Measurements from ENCODE around the gene TAGLN3. TPM values are rescaled to one million over a fixed set of nuclear protein-coding genes. Genes with fewer than 3 reads are reported as not detected.
"Not testable (repeated sequence)": the region's sequence is repeated elsewhere in the genome, so short reads cannot be mapped to it uniquely, and the experiment has no call there.

TAGLN3 gene
- total and polyA plus RNA-seq, 2 of the 13 experiments (the other 11 are each of a cell fraction or from before 2014, with no cell fraction given): 0.51 to 0.91 TPM

DNA sequence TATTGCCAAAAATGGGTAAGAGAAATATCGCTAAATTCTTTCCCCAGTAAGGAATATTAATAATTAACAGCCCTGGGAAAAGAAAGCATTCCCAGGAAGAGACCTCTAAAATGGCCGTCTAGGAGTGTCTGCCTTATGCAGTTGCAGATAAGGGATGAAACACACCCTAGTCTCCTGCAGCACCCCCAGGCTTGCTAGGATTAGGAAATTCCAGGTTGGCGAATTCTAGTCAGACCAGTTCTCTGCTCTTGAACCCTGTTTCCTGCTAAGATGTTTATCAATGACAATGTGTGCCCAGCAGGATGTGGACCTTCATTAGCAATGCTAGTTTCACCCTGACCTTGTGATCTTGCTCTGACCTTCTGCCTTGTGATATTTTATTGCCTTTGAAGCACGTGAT is 38.5 kb downstream of the TAGLN3 start:
- H3K9ac ChIP-seq (ENCODE audit: insufficient read depth, low read depth, low read length); H3K9me3 ChIP-seq (ENCODE audit: low read length); H4K20me1 ChIP-seq (ENCODE audit: insufficient read depth, low read length); H3K36me3 ChIP-seq (replicated peaks in 1 of 2; ENCODE audit: control insufficient read depth in 1 of 2, insufficient read depth in 2 of 2, low read length in 2 of 2); H3K4me3 ChIP-seq (replicated peaks in 1 of 3; ENCODE audit: insufficient read depth in 1 of 3, low read depth in 2 of 3, low read length in 3 of 3); BruUV-seq (replicated peaks); H3K79me2 ChIP-seq (ENCODE audit: insufficient read depth, low read length); FAIRE-seq; in situ Hi-C loops (cut with HindIII; ENCODE audit: extremely low pct_ligation_motif_present, low pct_unique_long_range_greater_than_20kb); intact Hi-C loops (cut with micrococcal nuclease; ENCODE audit: unreplicated experiment); H2AFZ ChIP-seq (ENCODE audit: low read length); H3K4me1 ChIP-seq (ENCODE audit: insufficient read depth, low read length); CTCF ChIA-PET (ENCODE audit: low intra/inter-chr PET ratio, low total read pairs); DNase-seq (ENCODE audit: low spot score); H3K27ac ChIP-seq (ENCODE audit: extremely low read length, insufficient read depth, low read length); POLR2A ChIA-PET; ATAC-seq; H3K4me2 ChIP-seq (ENCODE audit: low read depth, low read length): not testable (repeated sequence)
- WGBS (ENCODE audit: low lambda C conversion rate): 8% methylated on average over 3 of the region's 4 CpGs
- H3K27me3 ChIP-seq (ENCODE audit: control insufficient read depth in 1 of 2, insufficient read depth in 2 of 2, low read length in 2 of 2): peaks cover 2 to 17% of the 10 kb centered on the region in 2 experiments; a peak in 3 of 5 replicates

DNA sequence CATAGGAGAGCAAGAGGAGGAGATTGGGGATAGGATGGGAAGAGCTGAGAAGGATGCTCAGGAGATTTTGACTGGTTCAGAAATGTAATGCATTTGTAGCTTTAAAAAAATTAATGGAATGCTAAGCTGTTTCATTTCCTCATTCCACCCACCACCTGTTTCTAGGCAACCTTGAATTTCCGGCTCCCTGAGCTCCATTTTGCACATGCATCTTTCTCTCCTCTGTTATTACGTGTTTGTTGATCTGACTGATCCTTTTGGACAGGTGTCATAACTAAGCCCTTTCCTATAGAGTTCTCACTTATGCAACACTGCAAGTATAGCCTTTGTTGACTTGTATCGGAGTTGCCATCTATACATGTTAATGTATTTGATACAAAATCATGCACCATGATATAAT is 40.1 kb downstream of the TAGLN3 start:
- H4K20me1 ChIP-seq (ENCODE audit: insufficient read depth, low read length): no peaks in the 10 kb centered on the region
- no peak overlapping the region for H3K4me2 ChIP-seq (ENCODE audit: low read depth, low read length)
- POLR2A ChIA-PET: no interaction called here
- no TSS peak for BruUV-seq (replicated peaks)
- H3K79me2 ChIP-seq (ENCODE audit: insufficient read depth, low read length): no peaks in the 10 kb centered on the region
- FAIRE-seq: no peak
- peaks cover 16% of the 10 kb centered on the region for H3K4me1 ChIP-seq (ENCODE audit: insufficient read depth, low read length)
- DNase-seq (ENCODE audit: low spot score): no peak
- ATAC-seq: no peak
- CTCF ChIA-PET (ENCODE audit: low intra/inter-chr PET ratio, low total read pairs): no interaction called here
- WGBS (ENCODE audit: low lambda C conversion rate): 19% methylated on average over 3 of the region's 3 CpGs
- H3K27me3 ChIP-seq (ENCODE audit: control insufficient read depth in 1 of 2, insufficient read depth in 2 of 2, low read length in 2 of 2): peaks cover 0 to 17% of the 10 kb centered on the region in 2 experiments; a peak in 2 of 5 replicates
- no peaks in the 10 kb centered on the region for H3K9me3 ChIP-seq (ENCODE audit: low read length)
- H3K36me3 ChIP-seq (replicated peaks in 1 of 2; ENCODE audit: control insufficient read depth in 1 of 2, insufficient read depth in 2 of 2, low read length in 2 of 2): no peaks in the 10 kb centered on the region
- intact Hi-C loops (cut with micrococcal nuclease; ENCODE audit: unreplicated experiment) (no loop called here), in situ Hi-C loops (cut with HindIII; ENCODE audit: extremely low pct_ligation_motif_present, low pct_unique_long_range_greater_than_20kb) (no loop called here)
- H3K9ac ChIP-seq (ENCODE audit: insufficient read depth, low read depth, low read length): no peak overlapping the region
- H3K27ac ChIP-seq (ENCODE audit: extremely low read length, insufficient read depth, low read length): no peak overlapping the region
- no peak overlapping the region for H2AFZ ChIP-seq (ENCODE audit: low read length)
- H3K4me3 ChIP-seq (replicated peaks in 1 of 3; ENCODE audit: insufficient read depth in 1 of 3, low read depth in 2 of 3, low read length in 3 of 3): no peak overlapping the region
- TF ChIP-seq TP53 (CRISPR knock-in tag; conservative IDR thresholded peaks at IDR 0.05) (no peak), FOXK2 (IDR thresholded peaks at IDR 0.05) (no peak)
- TF ChIP-seq, protein P1, sequence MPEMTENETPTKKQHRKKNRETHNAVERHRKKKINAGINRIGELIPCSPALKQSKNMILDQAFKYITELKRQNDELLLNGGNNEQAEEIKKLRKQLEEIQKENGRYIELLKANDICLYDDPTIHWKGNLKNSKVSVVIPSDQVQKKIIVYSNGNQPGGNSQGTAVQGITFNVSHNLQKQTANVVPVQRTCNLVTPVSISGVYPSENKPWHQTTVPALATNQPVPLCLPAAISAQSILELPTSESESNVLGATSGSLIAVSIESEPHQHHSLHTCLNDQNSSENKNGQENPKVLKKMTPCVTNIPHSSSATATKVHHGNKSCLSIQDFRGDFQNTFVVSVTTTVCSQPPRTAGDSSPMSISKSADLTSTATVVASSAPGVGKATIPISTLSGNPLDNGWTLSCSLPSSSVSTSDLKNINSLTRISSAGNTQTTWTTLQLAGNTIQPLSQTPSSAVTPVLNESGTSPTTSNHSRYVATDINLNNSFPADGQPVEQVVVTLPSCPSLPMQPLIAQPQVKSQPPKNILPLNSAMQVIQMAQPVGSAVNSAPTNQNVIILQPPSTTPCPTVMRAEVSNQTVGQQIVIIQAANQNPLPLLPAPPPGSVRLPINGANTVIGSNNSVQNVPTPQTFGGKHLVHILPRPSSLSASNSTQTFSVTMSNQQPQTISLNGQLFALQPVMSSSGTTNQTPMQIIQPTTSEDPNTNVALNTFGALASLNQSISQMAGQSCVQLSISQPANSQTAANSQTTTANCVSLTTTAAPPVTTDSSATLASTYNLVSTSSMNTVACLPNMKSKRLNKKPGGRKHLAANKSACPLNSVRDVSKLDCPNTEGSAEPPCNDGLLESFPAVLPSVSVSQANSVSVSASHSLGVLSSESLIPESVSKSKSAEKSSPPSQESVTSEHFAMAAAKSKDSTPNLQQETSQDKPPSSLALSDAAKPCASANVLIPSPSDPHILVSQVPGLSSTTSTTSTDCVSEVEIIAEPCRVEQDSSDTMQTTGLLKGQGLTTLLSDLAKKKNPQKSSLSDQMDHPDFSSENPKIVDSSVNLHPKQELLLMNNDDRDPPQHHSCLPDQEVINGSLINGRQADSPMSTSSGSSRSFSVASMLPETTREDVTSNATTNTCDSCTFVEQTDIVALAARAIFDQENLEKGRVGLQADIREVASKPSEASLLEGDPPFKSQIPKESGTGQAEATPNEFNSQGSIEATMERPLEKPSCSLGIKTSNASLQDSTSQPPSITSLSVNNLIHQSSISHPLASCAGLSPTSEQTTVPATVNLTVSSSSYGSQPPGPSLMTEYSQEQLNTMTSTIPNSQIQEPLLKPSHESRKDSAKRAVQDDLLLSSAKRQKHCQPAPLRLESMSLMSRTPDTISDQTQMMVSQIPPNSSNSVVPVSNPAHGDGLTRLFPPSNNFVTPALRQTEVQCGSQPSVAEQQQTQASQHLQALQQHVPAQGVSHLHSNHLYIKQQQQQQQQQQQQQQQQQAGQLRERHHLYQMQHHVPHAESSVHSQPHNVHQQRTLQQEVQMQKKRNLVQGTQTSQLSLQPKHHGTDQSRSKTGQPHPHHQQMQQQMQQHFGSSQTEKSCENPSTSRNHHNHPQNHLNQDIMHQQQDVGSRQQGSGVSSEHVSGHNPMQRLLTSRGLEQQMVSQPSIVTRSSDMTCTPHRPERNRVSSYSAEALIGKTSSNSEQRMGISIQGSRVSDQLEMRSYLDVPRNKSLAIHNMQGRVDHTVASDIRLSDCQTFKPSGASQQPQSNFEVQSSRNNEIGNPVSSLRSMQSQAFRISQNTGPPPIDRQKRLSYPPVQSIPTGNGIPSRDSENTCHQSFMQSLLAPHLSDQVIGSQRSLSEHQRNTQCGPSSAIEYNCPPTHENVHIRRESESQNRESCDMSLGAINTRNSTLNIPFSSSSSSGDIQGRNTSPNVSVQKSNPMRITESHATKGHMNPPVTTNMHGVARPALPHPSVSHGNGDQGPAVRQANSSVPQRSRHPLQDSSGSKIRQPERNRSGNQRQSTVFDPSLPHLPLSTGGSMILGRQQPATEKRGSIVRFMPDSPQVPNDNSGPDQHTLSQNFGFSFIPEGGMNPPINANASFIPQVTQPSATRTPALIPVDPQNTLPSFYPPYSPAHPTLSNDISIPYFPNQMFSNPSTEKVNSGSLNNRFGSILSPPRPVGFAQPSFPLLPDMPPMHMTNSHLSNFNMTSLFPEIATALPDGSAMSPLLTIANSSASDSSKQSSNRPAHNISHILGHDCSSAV (CRISPR knock-in tag; IDR thresholded peaks at IDR 0.05; ENCODE audit: borderline replicate concordance): no peak
- TF ChIP-seq, protein P2, sequence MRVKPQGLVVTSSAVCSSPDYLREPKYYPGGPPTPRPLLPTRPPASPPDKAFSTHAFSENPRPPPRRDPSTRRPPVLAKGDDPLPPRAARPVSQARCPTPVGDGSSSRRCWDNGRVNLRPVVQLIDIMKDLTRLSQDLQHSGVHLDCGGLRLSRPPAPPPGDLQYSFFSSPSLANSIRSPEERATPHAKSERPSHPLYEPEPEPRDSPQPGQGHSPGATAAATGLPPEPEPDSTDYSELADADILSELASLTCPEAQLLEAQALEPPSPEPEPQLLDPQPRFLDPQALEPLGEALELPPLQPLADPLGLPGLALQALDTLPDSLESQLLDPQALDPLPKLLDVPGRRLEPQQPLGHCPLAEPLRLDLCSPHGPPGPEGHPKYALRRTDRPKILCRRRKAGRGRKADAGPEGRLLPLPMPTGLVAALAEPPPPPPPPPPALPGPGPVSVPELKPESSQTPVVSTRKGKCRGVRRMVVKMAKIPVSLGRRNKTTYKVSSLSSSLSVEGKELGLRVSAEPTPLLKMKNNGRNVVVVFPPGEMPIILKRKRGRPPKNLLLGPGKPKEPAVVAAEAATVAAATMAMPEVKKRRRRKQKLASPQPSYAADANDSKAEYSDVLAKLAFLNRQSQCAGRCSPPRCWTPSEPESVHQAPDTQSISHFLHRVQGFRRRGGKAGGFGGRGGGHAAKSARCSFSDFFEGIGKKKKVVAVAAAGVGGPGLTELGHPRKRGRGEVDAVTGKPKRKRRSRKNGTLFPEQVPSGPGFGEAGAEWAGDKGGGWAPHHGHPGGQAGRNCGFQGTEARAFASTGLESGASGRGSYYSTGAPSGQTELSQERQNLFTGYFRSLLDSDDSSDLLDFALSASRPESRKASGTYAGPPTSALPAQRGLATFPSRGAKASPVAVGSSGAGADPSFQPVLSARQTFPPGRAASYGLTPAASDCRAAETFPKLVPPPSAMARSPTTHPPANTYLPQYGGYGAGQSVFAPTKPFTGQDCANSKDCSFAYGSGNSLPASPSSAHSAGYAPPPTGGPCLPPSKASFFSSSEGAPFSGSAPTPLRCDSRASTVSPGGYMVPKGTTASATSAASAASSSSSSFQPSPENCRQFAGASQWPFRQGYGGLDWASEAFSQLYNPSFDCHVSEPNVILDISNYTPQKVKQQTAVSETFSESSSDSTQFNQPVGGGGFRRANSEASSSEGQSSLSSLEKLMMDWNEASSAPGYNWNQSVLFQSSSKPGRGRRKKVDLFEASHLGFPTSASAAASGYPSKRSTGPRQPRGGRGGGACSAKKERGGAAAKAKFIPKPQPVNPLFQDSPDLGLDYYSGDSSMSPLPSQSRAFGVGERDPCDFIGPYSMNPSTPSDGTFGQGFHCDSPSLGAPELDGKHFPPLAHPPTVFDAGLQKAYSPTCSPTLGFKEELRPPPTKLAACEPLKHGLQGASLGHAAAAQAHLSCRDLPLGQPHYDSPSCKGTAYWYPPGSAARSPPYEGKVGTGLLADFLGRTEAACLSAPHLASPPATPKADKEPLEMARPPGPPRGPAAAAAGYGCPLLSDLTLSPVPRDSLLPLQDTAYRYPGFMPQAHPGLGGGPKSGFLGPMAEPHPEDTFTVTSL (CRISPR knock-in tag; IDR thresholded peaks at IDR 0.05; ENCODE audit: borderline replicate concordance): no peak
